B cell (primary cell): ENCODE results near the gene RAPGEF5. TPM values are rescaled to one million over a fixed set of nuclear protein-coding genes. Genes with fewer than 3 reads are reported as not detected.

ENCODE experiments used
- ATAC-seq: fragments of 200-7000 bp; cut with Tn5 transposase; one replicate; pipeline ENCODE4 v1.10.0; 2021; ENCODE audit warnings: low read depth, mild to moderate bottlenecking, moderate number of reproducible peaks, moderate library complexity
- CTCF ChIA-PET: fragments of 350-600 bp; sonication (Branson Sonifier 250); formaldehyde crosslinking; loops from one replicate; lab custom pipeline; 2021; ENCODE audit warnings: antibody characterized with exemption, inconsistent platforms; lab: Charles Lee
- POLR2A ChIA-PET: fragments of 350-600 bp; sonication (Branson Sonifier 250); formaldehyde crosslinking; loops from one replicate; lab custom pipeline; 2021; ENCODE audit warnings: antibody characterized with exemption; lab: Charles Lee
- DNase-seq: peaks from one replicate; pipeline ENCODE4 v3.0.0; 2013
- H2AFZ ChIP-seq: 2 replicates; pipeline ENCODE4 v1.6.1; 2012; ENCODE audit warnings: mild to moderate bottlenecking, low read depth, low read length; ENCODE audit not compliant: insufficient read depth, poor library complexity, severe bottlenecking
- H3K27ac ChIP-seq, 2 donors: 1 replicate in 1 of 2; 2 replicates in 1 of 2; pipeline ENCODE4 v1.5.1; 2012 to 2013; ENCODE audit warnings: low read length in 2 of 2, mild to moderate bottlenecking in 2 of 2, moderate library complexity in 1 of 2
- H3K27me3 ChIP-seq, 4 experiments: fragments of 200-600 bp in 1 of 4; sonication (generic) in 1 of 4; replicated peaks in 1 of 4; 1 replicate in 2 of 4; 2 replicates in 2 of 4; pipeline versions ENCODE4 v1.6.1 to v1.7.0; 2013 to 2016; ENCODE audit warnings: low read length in 3 of 4, mild to moderate bottlenecking in 2 of 4, mixed read lengths in 1 of 4, moderate library complexity in 1 of 4; ENCODE audit not compliant: insufficient read depth in 4 of 4, control insufficient read depth in 3 of 4; ENCODE audit errors: control extremely low read depth in 1 of 4
- H3K36me3 ChIP-seq, 2 experiments: replicated peaks in 1 of 2; 1 replicate in 1 of 2; 2 replicates in 1 of 2; pipeline versions ENCODE4 v1.6.1 to v1.7.1; 2013; ENCODE audit warnings: low read length in 1 of 2; ENCODE audit not compliant: insufficient read depth in 2 of 2, control insufficient read depth in 1 of 2; ENCODE audit errors: control extremely low read depth in 1 of 2, extremely low read depth in 1 of 2
- H3K4me1 ChIP-seq, 2 donors: fragments of 200-600 bp in 1 of 2; sonication (generic) in 1 of 2; 1 replicate in 1 of 2; 2 replicates in 1 of 2; pipeline versions ENCODE4 v1.5.1 to v1.6.1; 2013 to 2017; ENCODE audit warnings: low read length in 2 of 2; ENCODE audit not compliant: control insufficient read depth in 2 of 2, insufficient read depth in 2 of 2
- H3K4me2 ChIP-seq: replicated peaks from 2 replicates; pipeline ENCODE3; 2012; ENCODE audit warnings: mild to moderate bottlenecking, low read depth, low read length; ENCODE audit not compliant: poor library complexity, severe bottlenecking
- H3K4me3 ChIP-seq, 5 experiments: fragments of 200-600 bp in 1 of 5; sonication (generic) in 1 of 5; 1 replicate in 3 of 5; 2 replicates in 2 of 5; pipeline versions ENCODE4 v1.5.1 to v1.7.0; 2011 to 2016; ENCODE audit warnings: low read length in 4 of 5, mild to moderate bottlenecking in 4 of 5, low read depth in 2 of 5, control low read depth in 1 of 5, moderate library complexity in 1 of 5; ENCODE audit not compliant: insufficient read depth in 1 of 5; ENCODE audit errors: control extremely low read depth in 1 of 5, extremely low read depth in 1 of 5
- H3K79me2 ChIP-seq: fragments of 200-600 bp; sonication (generic); one replicate; pipeline ENCODE4 v1.6.0; 2016; ENCODE audit warnings: low read length; ENCODE audit not compliant: control insufficient read depth, insufficient read depth
- H3K9ac ChIP-seq: fragments of 200-600 bp; sonication (generic); 2 replicates; pipeline ENCODE4 v1.6.1; 2017; ENCODE audit warnings: mild to moderate bottlenecking, low read length, moderate library complexity
- H3K9me3 ChIP-seq, 3 donors: one replicate each; pipeline versions ENCODE4 v1.6.1 to v1.7.1; 2013; ENCODE audit warnings: low read length in 2 of 3; ENCODE audit not compliant: control insufficient read depth in 2 of 3, insufficient read depth in 1 of 3; ENCODE audit errors: control extremely low read depth in 1 of 3
- H4K20me1 ChIP-seq: 2 replicates; pipeline ENCODE4 v1.6.0; 2012; ENCODE audit warnings: mild to moderate bottlenecking, low read length; ENCODE audit not compliant: insufficient read depth, control insufficient read depth, poor library complexity, severe bottlenecking
- H3K27ac Mint-ChIP-seq: one replicate; pipeline ENCODE4 v1.8.0; 2021; ENCODE audit warnings: mixed read lengths
- H3K27me3 Mint-ChIP-seq: one replicate; pipeline ENCODE4 v1.8.0; 2021; ENCODE audit warnings: mixed read lengths
- H3K4me1 Mint-ChIP-seq: one replicate; pipeline ENCODE4 v1.8.0; 2021; ENCODE audit warnings: mixed read lengths
- H3K4me3 Mint-ChIP-seq: one replicate; pipeline ENCODE4 v1.8.0; 2021; ENCODE audit warnings: mixed read lengths
- H3K9me3 Mint-ChIP-seq: one replicate; pipeline ENCODE4 v1.8.0; 2022; ENCODE audit warnings: mixed read lengths; ENCODE audit not compliant: insufficient read depth
- EZH2 ChIP-seq: IDR thresholded peaks from 2 replicates; pipeline ENCODE4 v1.6.1; 2012; ENCODE audit warnings: borderline replicate concordance, low read depth, mild to moderate bottlenecking, moderate library complexity, low read length; ENCODE audit not compliant: insufficient read depth, poor library complexity, severe bottlenecking
- WGBS: methylation state at CpG from one replicate; pipeline ENCODE4 v1.1.5; 2013; ENCODE audit warnings: missing lambda C conversion rate; ENCODE audit not compliant: insufficient coverage; 5-methylcytosine and 5-hydroxymethylcytosine counted together
- intact Hi-C: fragments of 100-400 bp; cut with micrococcal nuclease; formaldehyde crosslinking; loops from one replicate; pipeline ENCODE4 v1.10.0; 2022
- polyA plus RNA-seq: library from polyadenylated mRNA; depleted of rRNA; stranded (reverse); fragments of >200 nt; gene quantifications from 2 replicates; pipeline ENCODE4 v1.2.3, GENCODE V29; 2012
- total RNA-seq, 2 donors: library from RNA; stranded (reverse); fragments of 120-200 nt in 1 of 2; gene quantifications; 1 replicate in 1 of 2; 2 replicates in 1 of 2; pipeline versions ENCODE4 v1.2.3 to v1.2.4, GENCODE V29; 2013 to 2022
- TF ChIP-seq, protein P1 (sequence below): fragments of 200-600 bp; IDR thresholded peaks from one replicate; pipeline ENCODE4 v1.8.0; 2022; ENCODE audit warnings: antibody characterized with exemption, mild to moderate bottlenecking

Gene RAPGEF5
- total and polyA plus RNA-seq, 2 donors (not counting 1 experiment from before 2014, with no cell fraction given) = 1.5 to 37.6 TPM

DNA sequence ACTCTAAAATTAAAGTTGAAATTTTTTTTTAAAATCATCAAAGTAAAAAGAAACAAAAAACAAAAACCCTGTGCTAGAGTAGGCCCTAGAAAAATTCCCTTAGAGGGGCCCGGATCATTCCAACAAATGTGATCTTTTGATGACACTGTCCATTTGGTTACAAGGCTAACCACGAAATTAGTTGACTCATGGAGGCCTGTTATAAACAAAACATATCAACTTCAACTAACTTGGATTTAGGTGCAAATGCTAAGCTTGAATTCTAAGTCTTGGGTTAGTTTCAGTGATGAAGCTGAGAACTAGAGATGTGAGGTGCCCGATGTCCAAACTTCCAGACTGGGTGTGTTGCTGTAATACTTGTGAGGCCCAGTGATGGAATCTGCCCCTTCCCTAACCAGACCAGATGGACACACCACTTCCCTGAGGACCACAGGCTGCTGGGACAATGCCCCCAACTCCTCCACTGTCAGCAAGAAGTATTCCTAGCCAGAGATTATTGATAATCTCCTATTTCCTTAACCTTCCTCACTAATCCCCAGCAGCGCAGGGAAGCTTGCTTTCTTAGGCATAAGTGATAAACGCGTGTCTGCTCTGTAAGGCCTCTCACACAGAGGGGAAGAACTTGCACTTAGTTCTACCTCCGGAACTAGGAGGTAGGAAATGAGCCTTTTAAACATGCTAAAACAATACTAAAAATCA, 108.7 kb downstream of the RAPGEF5 start:
- ATAC-seq (no peak), DNase-seq (no peak)
- H3K9me3 ChIP-seq = no peaks in the 10 kb centered on the region
- H3K4me3 ChIP-seq = no peak overlapping the region
- H3K4me3 Mint-ChIP-seq = no peak overlapping the region
- H3K9ac ChIP-seq = no peak overlapping the region
- H3K4me2 ChIP-seq = no peak overlapping the region
- no peaks in the 10 kb centered on the region for H3K27me3 Mint-ChIP-seq
- no peak for TF ChIP-seq EZH2
- TF ChIP-seq, protein P1, sequence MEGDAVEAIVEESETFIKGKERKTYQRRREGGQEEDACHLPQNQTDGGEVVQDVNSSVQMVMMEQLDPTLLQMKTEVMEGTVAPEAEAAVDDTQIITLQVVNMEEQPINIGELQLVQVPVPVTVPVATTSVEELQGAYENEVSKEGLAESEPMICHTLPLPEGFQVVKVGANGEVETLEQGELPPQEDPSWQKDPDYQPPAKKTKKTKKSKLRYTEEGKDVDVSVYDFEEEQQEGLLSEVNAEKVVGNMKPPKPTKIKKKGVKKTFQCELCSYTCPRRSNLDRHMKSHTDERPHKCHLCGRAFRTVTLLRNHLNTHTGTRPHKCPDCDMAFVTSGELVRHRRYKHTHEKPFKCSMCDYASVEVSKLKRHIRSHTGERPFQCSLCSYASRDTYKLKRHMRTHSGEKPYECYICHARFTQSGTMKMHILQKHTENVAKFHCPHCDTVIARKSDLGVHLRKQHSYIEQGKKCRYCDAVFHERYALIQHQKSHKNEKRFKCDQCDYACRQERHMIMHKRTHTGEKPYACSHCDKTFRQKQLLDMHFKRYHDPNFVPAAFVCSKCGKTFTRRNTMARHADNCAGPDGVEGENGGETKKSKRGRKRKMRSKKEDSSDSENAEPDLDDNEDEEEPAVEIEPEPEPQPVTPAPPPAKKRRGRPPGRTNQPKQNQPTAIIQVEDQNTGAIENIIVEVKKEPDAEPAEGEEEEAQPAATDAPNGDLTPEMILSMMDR = no peak
- no peaks in the 10 kb centered on the region for H3K27me3 ChIP-seq
- H3K9me3 Mint-ChIP-seq = peaks cover 8% of the 10 kb centered on the region
- H3K27ac Mint-ChIP-seq = no peak overlapping the region
- H3K79me2 ChIP-seq = no peaks in the 10 kb centered on the region
- no peaks in the 10 kb centered on the region for H4K20me1 ChIP-seq
- H3K4me1 ChIP-seq = no peaks in the 10 kb centered on the region
- H2AFZ ChIP-seq = no peak overlapping the region
- no peaks in the 10 kb centered on the region for H3K4me1 Mint-ChIP-seq
- ChIA-PET POLR2A (no interaction called here), CTCF (no interaction called here)
- H3K36me3 ChIP-seq = no peaks in the 10 kb centered on the region
- WGBS = 100% methylated on average over 1 of the region's 7 CpGs
- H3K27ac ChIP-seq = no peak overlapping the region
- intact Hi-C loops = no loop called here

DNA sequence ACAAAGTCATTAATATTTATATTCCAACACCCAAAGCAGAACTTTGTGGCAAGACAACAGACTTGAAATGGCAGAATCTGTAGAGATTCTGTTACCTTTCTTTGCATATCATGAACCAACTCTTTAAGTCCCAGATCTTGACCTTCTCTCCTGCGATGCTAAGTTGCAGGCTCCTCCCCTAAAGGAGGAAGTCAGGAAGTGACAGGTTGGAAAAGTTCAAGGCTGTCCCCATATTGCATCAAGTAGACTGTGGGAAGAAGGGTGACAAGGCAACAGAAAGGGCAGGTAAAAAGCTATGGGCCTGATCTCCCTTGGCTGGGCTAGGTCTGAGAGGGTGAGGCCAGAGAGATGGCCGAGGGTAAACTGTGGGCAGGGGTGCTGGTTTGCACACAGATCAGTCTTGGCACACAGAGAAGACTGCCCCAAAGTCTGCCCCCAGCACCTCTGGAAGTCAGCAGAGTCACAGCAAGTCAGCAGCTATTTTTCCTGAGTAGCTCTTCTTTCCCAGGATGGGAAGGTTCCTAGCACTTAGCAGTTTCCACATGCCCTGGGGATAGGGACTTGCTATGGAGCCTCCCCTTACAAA, 115.1 kb downstream of the RAPGEF5 start:
- Histone ChIP-seq H3K4me3 (no peak overlapping the region), H3K27me3 (no peaks in the 10 kb centered on the region), H3K27ac (no peak overlapping the region), H3K79me2 (no peaks in the 10 kb centered on the region), H3K36me3 (no peaks in the 10 kb centered on the region), H3K4me1 (no peaks in the 10 kb centered on the region), H3K4me2 (no peak overlapping the region), H3K9me3 (no peaks in the 10 kb centered on the region), H2AFZ (no peak overlapping the region), H3K9ac (no peak overlapping the region), H4K20me1 (no peaks in the 10 kb centered on the region)
- intact Hi-C loops = no loop called here
- TF ChIP-seq, protein P1 = no peak
- no peak for TF ChIP-seq EZH2
- no peak for DNase-seq
- Mint-ChIP-seq H3K4me1 (no peaks in the 10 kb centered on the region), H3K9me3 (peaks cover 8% of the 10 kb centered on the region), H3K27me3 (no peaks in the 10 kb centered on the region), H3K4me3 (no peak overlapping the region), H3K27ac (no peak overlapping the region)
- POLR2A ChIA-PET = no interaction called here
- ATAC-seq = no peak
- 91% methylated on average over 1 of the region's 2 CpGs for WGBS
- CTCF ChIA-PET = no interaction called here
